ENCODE measurements around the gene ZBTB40. TPM values are rescaled to one million over a fixed set of nuclear protein-coding genes. Genes with fewer than 3 reads are reported as not detected.

ZBTB40 gene
- total and polyA plus RNA-seq, 9 of the 15 experiments (the other 6 are each of a cell fraction or from before 2014, with no cell fraction given) = 2.6 to 26.0 (median 18.8) TPM

DNA sequence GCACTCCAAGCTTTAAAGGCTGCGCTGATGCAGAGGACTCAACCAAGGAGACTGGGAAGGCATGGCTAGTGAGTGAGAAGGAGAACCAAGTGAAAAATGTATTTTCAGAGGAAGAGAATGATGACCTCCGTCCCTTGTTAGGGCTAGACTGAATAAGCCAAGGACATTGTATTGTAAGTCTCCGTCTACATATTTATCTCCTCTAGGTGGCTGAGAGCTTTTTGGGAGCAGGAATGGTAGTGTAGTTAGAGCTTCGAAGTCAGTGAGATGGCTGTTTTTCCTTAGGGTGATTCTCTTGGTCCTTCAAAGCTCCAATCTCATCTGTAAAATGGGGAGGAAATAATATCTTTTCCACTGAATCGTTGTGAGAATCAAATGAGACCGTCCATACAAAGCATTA is 37.6 kb downstream of the ZBTB40 start:
- Histone ChIP-seq H3K79me2 (ENCODE audit: control insufficient read depth, insufficient read depth, low read length) (peaks cover 37% of the 10 kb centered on the region), H3K4me2 (ENCODE audit: insufficient read depth, low read length) (no peak overlapping the region), H3K27ac (ENCODE audit: extremely low read depth, low read depth, low read length) (no peak overlapping the region), H3K36me3 (ENCODE audit: control insufficient read depth, insufficient read depth, low read length) (peaks cover 41% of the 10 kb centered on the region), H3K27me3 (ENCODE audit: control insufficient read depth in 2 of 2, insufficient read depth in 2 of 2, low read length in 2 of 2) (no peaks in the 10 kb centered on the region), H3K9ac (ENCODE audit: insufficient read depth in 1 of 2, low read depth in 2 of 2, low read length in 2 of 2) (no peak overlapping the region), H2AFZ (ENCODE audit: low read depth, low read length) (no peak overlapping the region), H3K9me3 (replicated peaks; ENCODE audit: control insufficient read depth, insufficient read depth, low read depth, low read length) (0 out of 2 replicates have a peak, but pooled peaks cover 2% of the 10 kb centered on the region), H4K20me1 (replicated peaks; ENCODE audit: control insufficient read depth, insufficient read depth, low read length) (peaks cover 22% of the 10 kb centered on the region), H3K9me1 (ENCODE audit: control insufficient read depth, insufficient read depth, low read length) (peaks cover 4% of the 10 kb centered on the region), H3K4me3 (no peak overlapping the region), H3K4me1 (replicated peaks in 1 of 2; ENCODE audit: control insufficient read depth in 2 of 2, insufficient read depth in 2 of 2, low read length in 2 of 2) (peaks cover 2 to 23% of the 10 kb centered on the region in 2 experiments; a peak in 4 of 5 replicates)
- no TSS peak for BruUV-seq (replicated peaks)
- WGBS (ENCODE audit: insufficient coverage, low coverage, missing lambda C conversion rate) = 80% methylated on average over 6 of the region's 6 CpGs
- DNase-seq (ENCODE audit: extremely low read depth in 1 of 4, low spot score in 3 of 4) (no peak), ATAC-seq (no peak), FAIRE-seq (no peak)
- POLR2A ChIA-PET = interaction anchor here (1.3 to 2.3 kb wide), 2 partner anchors 11 to 15 kb away, joined by 5 to 9 read pairs; no protein-coding TSS in a partner anchor
- intact Hi-C loops (cut with micrococcal nuclease) (no loop called here), in situ Hi-C loops (cut with MboI) (no loop called here)
- CTCF ChIA-PET (ENCODE audit: low intra/inter-chr PET ratio) = no interaction called here
- no peak for TF ChIP-seq BDP1 (IDR thresholded peaks at IDR 0.05; ENCODE audit: insufficient read depth, insufficient read length)
- no peak for TF ChIP-seq ZNF717 (CRISPR knock-in tag; IDR thresholded peaks at IDR 0.05)
- no peak for TF ChIP-seq ETV5 (CRISPR knock-in tag; IDR thresholded peaks at IDR 0.05; ENCODE audit: low read depth)
- no peak for TF ChIP-seq ZNF280B (CRISPR knock-in tag; IDR thresholded peaks at IDR 0.05)
- no peak for TF ChIP-seq ILF3 (IDR thresholded peaks at IDR 0.05; ENCODE audit: borderline replicate concordance)
- no peak for TF ChIP-seq SMAD1 (IDR thresholded peaks at IDR 0.05; ENCODE audit: low read depth, low read length, partially characterized antibody)
- no peak for TF ChIP-seq POLR2H (tag; IDR thresholded peaks at IDR 0.05; ENCODE audit: low read depth)
- no peak for TF ChIP-seq YY1 (IDR thresholded peaks at IDR 0.05; ENCODE audit: borderline replicate concordance in 1 of 3, control insufficient read depth in 1 of 3, extremely low read depth in 1 of 3, insufficient read depth in 3 of 3, insufficient read length in 1 of 3, insufficient replicate concordance in 2 of 3, low read depth in 1 of 3, low read length in 2 of 3)
- no peak for TF ChIP-seq PRPF4 (IDR thresholded peaks at IDR 0.05; ENCODE audit: insufficient read depth, low read depth, low read length, poor library complexity, severe bottlenecking)
- TF ChIP-seq RAD51 (IDR thresholded peaks at IDR 0.05; ENCODE audit: borderline replicate concordance, low read depth) = no peak
- no peak for TF ChIP-seq ZFP36 (IDR thresholded peaks at IDR 0.05; ENCODE audit: low read depth, low read length, partially characterized antibody)

Measured in K562 (cell line).